ENCODE measurements around the gene MAPK11.
"Not testable (repeated sequence)": the region's sequence is repeated elsewhere in the genome, so short reads cannot be mapped to it uniquely, and the experiment has no call there.

The MAPK11 gene

DNA sequence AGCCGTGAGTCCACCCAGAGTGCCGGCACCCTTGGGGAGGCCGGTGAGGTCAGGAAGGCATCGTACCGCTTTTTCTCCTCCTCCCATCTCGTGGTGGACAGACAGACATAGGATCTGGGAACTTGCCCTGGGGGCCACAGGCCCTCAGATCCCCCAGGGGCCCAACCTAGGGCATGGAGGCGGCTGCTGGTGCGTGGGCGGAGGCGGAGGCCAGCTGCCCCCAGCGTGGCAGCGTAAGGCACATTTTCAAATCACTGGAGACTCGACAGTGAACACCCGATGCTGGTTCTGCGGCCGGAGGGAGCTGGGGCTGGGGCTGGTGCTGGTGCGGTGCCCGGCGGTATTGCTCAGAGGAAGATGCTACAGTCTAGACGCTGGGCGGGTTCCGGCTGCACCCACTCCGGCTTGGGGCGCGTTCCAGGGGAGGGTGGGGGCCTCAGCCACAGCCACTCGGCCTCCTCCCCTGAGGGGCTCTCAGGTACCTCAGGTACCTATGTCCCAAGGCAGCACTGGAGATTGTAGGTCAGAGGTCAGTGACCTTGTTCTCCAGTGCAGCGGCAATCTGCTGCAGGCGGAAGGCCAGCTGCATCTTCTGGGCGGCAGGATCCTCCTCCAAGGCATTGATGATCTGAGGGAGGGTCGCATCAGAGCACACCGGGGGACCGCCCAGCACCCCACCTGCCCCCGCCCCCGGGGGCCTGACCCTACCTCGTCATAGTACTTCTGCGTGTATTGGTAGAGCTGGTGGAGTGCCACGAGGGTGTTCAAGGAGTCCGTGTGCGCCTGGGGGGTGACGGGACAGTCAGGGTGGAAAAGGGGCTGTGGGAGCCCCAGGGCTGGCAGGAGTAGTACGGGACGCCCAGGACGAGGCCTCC lies 5.2 kb upstream of the MAPK11 start:
- no peak for DNase-seq

DNA sequence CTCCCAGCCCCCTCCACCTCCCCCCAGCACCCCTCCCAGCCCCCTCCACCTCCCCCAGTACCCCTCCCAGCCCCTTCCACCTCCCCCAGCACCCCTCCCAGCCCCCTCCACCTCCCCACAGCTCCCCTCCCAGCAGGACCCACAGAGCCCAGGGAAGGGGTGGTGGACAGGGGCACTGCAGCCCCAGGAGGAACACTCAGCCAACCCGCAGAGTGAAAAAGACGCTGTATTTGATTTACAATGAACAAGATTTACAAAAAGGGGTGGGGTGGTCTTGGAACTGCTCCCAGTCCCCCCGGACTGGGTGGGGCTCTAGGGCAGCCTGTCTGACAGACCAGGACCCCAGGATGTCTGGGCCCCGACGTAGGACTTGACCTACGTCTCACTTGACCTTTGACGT lies 4.6 kb upstream of the MAPK11 start:
- no peak for DNase-seq

DNA sequence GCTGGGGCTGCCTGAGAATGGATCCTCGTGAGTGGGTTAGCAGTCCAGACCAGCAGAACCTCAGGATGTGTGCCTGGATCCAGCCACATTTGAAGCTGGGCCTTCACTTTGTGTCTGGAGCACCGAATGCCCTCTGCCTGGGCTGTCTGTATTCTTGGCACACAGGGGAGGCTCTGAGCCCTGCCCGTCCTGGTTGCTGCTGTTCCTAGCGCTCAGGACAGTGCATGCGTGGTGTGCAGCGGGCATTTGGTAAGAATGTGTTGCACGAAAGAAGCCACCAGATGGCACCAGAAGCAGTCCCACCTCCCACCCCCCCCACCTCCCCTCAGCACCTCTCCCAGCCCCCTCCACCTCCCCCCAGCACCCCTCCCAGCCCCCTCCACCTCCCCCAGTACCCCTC lies 4.1 kb upstream of the MAPK11 start:
- peak; percentile 42 to 58 for DNase-seq

DNA sequence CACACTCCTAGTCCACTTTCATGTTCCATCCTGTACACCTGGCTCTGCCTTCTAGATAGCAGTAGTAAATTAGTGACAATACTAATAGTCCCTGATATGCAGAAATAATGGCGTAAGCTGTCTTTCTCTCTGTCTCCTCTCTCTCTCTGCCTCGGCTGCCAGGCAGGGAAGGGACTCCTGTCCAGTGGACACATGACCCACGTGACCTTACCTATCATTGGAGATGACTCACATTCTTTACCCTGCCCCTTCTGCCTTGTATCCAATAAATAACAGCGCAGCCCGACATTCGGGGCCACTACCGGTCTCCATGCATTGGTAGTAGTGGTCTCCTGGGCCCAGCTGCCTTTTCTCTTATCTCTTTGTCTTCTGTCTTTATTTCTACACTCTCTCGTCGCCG lies 3.6 kb upstream of the MAPK11 start:
- DNase-seq: not testable (repeated sequence)

DNA sequence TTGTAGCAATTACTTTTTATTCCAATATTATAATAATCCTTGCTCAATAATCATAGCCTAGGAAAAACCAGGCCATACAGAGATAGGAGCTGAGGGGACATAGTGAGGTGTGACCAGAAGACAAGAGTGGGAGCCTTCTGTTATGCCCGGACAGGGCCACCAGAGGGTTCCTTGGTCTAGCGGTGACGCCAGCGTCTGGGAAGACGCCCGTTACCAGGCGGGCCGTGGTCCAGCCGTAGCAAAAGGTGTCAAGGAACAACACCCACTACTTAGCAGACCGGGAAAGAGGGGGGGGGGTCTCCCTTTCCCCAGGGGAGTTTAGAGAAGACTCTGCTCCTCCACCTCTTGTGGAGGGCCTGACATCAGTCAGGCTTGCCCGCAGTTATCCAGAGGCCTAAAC lies 3.2 kb upstream of the MAPK11 start:
- DNase-seq: not testable (repeated sequence)

DNA sequence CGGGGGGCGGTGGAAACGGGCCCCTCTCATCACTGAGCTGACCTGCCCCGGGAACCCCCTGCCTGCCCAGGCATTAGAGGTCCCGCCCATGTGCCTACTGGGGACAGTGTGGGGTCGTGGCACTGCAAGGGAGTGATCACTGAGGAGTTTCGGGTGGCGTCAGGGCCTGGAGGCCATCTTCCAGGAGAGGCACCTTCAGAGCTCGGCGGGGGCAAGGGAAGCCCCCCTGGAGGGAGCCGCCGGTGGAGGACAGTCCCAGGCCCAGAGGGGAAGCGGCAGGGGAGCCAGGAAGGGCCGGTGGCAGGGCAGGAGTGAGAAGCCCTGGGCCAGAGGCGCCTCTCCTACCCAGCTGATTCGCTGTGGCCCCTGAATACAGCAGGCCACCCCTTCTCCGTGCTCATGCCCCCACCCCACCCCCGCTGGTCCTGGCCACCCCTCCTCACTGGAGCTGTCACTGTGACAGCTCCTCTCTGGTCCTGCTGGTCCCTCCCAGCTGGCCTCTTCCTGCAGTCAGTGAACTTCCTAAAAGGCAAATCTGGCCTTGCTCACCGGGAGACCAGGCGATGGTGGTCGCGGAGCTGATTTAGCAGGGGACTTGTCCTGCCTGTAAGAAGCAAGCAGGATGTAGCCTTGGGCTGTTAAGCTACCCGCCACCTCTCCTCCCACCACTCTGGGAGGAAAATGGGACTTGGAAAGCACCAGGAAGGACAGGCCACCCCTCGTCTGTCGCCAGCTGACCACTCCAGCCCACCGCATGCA lies 2.0 kb upstream of the MAPK11 start:
- DNase-seq: peak in 1 of 2 experiments; percentile 7

DNA sequence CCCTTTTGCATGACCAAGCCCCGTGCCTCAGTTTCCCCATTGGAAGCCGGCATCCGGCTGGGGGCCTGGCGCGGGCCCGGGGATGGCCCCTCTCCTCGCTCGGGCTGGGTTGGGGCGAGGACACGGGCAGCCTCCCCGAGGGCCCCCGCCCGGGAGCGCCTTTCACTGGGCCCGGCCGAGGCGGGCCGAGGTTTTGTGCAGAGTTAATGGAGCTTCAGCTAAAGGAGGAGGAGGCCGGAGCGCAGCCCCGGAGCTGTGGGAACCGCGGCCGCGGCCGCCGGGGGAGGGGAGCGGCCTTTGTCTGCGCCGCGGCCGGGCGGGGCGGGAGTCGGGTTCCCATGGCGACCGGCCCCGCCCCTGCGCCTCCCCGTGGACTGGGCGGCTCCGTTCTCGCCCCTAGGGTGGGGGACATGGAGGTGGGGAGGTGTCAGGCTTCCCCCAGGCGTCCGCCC lies 1.4 kb upstream of the MAPK11 start:
- peak; percentile 44 to 75 for DNase-seq

DNA sequence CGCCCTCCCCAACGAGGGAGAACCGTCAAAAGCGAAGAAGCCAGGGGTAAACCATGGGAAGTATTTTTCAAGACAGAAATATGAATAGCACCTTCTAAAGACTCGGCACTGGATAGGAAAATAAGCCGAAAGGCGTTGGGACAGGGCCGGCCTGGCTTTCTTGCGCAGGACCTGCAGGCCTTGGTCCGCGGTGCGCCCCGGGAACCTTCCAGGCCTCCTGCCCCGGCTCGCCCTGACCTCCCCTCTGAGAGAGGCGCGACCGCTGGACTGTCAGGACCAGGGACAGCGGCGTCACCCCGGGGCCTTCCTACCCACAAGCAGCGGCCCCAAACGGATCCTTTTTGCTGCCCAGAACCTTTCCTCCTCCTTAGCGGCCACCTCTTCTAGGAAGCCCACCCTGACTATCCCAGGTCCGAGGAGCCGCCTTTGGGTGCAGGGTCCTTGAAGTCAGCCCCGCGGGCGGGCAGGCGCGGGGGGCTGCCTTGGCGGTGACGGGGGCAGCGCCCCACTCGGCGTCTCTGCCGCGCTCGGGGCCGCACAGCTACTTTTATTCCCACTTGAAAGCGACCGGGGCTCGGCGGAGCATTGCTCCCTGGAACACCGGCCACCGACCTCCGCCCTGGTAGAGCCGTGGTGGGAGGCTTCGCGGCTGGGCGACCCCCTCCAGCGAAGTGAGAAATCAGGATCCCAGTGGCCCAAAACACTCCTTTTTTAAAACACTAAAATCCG lies 650 bp upstream of the MAPK11 start:
- peak in 1 of 2 experiments; percentile 51 for DNase-seq

DNA sequence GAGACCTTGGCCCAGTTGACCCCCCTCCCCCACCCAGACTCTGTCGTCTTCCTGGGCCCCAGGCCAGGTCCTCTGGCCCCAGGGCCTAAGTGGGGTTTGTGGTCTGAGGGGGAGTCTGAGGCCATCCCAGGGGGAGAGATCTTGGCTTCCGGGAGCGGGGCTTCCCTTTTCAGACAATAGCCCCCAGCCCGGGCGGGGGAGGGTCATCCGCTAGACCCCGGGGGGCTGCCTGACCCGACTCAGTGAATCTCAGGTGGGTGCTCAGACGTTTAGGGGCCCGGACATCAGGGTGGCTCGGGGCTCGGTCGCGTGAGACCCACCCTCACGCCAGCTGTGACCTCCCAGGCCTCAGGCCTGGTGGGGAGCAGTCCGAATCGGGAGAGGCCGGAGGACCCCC lies 609 bp downstream of the MAPK11 start:
- peak in 1 of 2 experiments; percentile 15 for DNase-seq

DNA sequence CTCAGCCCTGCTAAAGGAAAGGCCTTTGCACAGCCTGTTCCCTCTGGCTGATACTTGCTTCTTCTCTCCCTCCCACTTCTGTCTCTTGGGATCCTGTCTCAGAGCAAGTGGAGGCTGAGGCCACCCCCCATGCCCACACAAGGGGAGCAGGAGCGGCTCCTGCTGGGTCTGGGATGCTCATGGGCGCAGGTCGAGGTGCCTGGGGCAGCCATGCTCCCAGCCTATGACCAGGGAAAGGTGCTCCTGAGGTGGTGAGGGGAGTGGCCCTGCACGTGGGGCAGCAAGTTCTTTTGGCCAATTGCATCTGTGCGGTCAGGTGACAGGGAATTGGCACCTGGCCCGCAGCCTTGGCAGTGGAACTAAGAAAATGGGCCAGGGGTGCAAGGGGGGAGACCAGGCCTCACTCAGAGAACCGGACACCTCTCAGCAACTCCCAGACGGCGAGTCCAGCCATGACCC lies 1.5 kb downstream of the MAPK11 start:
- peak in 1 of 2 experiments; percentile 25 for DNase-seq

DNA sequence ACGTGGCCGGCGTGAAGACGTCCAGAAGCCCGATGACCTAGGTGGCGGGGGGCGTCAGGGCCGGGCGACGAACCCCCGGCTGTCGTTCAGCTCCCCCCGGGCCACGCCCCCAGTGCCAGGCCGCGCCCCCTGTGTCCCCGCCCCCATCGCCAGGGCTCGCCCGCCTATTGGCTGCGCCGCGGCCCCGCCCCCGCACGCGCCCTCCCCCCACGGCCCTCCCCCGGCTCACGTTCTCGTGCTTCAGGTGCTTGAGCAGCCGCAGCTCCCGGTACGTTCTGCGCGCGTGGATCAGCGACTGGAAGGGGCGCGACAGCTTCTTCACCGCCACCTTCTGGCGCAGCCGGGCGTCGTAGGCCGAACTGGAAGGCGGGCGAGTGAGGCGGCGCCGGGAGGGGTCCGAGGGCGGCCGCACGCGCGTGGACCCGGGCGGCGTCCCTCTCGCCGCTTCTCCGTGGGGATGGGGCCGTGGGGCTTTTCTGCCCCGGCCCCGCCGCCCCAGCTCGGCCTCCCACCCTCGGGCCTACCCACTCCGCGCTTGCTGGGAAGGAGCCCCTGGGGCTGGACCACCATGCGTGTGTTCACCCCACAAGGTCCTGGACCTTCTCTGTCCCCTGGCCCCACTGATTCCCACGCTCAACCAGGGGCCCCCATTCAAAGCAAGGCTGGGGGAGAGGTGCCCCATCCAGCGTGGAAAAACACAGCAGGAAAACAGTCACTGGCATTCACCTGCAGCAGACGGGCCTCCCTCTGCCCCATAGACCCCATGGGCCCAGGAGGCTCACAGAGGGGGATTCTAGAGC lies 2.4 kb downstream of the MAPK11 start:
- no peak for DNase-seq

DNA sequence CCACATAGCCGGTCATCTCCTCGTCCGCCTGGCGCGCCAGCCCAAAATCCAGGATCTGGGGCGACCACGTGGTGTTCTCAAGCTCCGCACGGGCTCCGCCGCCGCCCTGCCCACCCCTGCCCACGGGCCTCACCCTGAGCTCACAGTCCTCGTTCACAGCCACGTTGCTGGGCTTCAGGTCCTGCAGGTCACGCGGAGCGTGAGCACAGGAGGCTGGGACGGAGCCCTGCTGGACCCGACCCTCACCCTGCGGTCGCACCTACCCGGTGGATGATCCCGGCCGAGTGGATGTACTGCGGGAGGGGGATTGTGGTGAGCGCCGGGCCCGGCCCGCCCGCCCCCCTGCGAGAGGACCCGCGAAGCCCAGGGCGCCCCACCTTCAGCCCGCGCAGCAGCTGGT lies 3.2 kb downstream of the MAPK11 start:
- no peak for DNase-seq

DNA sequence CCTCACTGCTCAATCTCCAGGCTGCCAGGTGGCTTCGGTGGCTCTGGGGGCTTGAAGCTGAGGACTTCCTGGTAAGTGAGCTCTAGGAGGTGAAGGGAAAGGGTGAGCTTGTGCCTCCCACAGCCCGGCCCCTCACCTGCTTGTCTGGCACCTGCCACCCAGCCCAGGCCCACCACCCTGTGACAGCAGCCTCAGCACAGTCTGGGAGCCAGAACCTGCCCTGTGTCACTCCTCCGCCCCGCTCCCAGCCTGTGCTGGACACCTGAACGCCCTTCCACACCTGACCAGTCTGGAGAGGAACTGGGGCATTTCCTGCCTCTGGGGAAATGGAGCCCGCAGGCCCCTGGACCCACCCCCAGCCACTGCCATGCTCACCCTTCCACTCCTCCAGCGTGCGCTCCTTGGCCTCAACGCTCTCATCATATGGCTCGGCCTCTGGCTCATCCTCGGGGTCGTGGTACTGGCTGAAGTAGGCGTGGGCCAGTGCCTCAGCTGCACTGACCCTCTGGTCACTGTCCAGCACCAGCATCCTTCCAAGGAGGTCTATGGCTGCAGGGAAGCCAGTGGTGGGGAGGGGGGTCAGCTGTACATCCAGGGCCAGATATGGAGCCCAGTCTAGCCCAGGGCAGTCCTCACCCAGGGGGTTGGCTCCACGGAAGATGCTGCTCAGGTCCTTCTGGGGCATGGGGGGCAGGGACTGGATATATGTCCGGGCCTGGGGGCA lies 5.1 kb downstream of the MAPK11 start:
- DNase-seq: no peak

DNA sequence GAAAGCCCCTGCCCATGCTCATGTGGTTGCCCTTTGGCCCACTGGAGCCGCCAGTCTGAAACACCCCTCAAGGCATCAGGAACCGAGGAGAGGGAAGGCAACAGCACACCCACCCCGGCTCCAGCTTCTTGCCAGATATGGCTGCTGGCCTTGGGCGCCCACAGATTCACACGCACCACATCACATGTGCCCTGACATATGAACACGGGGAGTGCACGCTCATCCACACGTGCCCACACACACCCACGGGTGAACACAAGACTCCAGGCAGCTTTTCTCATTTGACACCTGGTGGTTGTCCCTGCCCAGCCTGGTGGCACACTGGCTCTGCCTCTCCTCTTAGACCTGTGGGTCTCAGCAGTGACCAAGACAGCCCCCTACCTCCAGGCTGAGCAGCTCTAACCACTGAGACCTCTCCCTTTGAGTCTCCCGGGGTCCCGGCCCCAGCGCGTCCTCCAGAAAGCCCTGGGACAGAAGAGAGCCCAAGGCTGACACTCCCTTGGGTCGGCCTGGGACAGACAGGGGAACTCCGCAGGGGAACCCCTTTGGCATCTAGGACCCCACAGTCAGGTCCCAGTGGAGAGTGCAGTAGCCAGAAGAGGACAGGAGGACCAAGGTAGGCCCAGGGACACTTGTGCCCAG lies 6.0 kb downstream of the MAPK11 start:
- no peak for DNase-seq

DNA sequence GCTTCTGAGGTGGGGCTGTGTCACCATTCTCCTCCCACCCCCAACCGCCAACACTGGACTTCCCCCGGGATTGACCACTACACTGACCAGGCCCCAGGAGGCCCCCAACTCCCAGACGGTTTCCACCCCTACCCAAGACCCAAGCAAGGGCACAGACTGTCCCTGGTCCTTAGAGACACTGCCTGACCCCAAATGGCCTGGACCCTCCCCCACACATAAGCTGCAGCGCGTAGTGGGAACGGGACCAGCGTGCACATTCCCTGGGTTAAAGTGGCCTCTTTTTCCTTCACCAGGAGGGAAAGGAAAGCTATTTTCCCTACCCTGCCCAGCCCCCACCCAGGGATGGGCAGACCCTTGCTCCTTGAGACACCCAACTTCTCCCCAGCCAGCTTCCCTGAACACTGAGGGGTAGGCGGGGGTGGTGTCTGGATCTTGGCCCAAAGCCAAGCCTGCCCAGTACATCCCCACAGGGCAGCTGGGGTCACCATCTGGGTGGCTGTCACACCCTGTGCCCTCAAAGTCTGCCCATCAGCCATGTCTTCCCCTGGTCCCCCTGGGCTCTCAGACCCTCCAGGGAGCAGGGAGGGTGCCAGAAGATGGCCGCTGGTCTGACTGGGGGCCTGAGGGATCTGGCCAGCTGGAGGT lies 7.1 kb downstream of the MAPK11 start:
- no peak for DNase-seq

DNA sequence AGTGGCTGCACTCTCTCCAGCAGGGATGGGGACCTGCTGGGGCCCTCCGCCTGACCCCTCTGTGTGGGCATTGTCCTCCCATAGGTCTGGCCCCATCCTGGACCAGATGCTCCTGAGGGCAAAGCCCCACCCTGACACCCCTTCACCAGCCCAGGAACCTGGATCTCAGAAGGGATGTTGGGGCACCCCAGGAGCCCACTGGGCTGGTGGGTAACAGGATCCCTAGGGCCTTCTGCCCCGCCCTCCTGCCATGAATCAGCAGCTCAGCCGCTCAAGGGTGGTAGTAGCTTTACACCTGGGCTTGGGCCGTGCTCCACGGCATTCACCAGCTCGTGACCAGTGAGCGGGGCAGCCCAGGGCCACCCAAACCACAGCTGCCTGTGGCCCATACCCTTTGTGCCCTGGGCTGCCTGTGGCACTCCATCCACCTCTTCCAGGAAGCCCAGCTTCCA lies 7.7 kb downstream of the MAPK11 start:
- DNase-seq: peak in 1 of 2 experiments; percentile 35

DNA sequence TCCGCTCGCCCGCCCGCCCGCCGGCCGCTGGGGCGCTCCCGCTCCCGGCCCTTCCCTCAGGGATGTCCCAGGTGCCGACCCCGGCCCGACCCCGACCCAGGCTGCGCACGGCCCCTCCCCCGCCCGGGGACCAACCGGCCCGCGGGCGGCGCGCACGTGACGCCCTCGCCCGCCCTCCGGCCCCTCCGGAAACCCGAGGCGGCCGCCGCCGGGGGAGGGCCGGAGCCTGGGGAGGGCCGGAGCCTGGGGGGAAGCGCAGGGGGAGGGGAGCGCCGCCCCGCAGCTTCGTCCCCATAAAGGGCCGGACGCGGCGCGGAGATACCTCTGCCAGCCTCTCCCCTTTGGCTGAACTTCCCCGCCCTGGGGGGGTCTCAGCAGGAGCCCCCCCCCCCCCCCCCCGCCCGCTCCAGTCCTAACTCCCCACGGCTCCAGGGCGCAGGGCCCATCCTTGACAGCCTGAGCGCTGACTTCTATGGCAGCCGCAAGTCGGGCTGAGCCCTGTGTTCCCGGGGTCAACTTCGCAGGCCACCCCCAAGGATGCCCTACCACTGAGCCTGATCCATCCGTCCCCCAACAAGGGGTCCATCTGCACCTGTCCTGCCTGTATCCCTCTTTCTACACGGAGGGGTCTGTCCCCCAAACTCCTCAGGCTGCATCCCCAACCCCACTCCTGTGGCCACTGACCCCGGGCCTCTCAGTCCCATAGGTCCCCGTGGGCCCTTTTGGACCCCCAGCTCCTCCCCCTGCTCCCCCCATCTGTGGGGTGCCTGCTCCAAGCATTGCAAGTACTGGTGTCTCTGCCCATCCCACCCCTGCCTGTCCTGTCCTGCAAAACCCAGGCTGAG lies 8.3 kb downstream of the MAPK11 start, which contains the start of gene MAPK12:
Gene MAPK12 (minus strand): TSS at position 69 of the 845 bp plus-strand sequence. CDS start 174 bp downstream, outside the sequence.
- peak; percentile 48 to 66 for DNase-seq

DNA sequence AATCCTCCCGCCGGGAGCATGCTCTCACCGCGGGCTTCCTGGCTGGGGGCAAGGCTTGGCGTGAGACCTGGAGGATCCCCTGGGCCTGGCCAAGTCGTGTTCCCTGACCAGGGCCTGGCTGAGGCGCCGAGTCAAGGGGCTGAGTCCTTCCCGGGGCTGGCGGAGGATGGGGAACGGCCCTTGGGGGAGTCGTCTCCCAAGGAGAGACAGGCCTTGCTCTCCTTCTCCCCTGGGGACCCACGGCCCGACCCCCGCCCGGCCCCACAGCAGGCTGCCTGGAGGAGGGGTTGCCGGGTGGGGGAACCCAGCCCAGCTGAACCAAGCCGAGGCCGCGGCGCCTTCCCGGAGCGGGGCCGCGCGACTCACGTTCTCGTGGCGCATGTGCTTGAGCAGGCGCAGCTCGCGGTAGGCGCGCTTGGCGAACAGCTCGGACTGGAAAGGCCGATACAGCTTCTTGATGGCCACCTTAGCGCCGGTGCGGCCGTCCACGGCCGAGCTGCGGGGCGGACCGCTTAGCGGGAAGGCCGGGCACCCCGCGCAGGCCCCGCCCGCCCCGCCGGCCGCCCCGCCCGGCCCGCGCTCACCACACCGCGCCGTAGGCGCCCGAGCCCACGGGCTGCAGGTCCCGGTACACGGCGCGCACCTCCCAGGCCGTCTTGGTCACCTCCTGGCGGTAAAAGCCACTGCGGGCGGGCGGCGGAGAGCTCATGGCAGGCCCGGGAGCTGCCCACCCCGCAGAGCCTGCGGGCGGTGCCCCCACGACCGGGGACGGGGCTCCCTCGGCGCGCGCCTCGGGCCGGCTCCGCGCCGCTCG lies 9.2 kb downstream of the MAPK11 start:
- DNase-seq: peak in 1 of 2 experiments; percentile 52
